LNCaP clone FGC (cell line): Measurements from ENCODE around the gene LIPG.

Experiments
- DNase-seq: peaks from one replicate; pipeline ENCODE4 v3.0.0-alpha.2; 2011; ENCODE audit warnings: low read depth
- H3K4me3 ChIP-seq: 2 replicates; pipeline ENCODE4 v1.5.1; 2011; ENCODE audit warnings: mild to moderate bottlenecking, low read depth, low read length, control low read depth
- TF ChIP-seq, protein P1 (sequence below): IDR thresholded peaks from 2 replicates; pipeline ENCODE4 v1.5.1; 2012; ENCODE audit warnings: mild to moderate bottlenecking; ENCODE audit not compliant: control insufficient read depth, insufficient read depth; ENCODE audit errors: extremely low read depth

Gene LIPG

DNA sequence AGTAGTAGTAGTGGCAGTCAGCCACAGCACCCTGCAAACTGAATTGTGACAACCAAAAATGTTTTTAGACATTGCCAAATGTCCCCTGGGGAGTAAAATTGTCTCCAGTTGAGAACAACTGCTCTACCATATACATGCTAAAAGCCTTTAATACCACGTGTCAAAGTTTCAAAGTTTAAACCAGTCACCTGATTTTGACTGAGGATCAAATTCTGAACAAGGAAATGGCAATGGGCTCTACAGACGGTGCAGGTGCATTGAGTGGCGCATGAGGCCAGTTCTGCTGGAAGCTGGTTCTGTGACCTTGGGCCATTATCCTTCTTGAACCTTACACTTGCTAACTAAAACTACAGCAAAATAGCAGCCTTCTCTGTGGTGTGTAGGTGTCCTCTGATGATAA lies 85.0 kb downstream of the LIPG start:
- TF ChIP-seq, protein P1, sequence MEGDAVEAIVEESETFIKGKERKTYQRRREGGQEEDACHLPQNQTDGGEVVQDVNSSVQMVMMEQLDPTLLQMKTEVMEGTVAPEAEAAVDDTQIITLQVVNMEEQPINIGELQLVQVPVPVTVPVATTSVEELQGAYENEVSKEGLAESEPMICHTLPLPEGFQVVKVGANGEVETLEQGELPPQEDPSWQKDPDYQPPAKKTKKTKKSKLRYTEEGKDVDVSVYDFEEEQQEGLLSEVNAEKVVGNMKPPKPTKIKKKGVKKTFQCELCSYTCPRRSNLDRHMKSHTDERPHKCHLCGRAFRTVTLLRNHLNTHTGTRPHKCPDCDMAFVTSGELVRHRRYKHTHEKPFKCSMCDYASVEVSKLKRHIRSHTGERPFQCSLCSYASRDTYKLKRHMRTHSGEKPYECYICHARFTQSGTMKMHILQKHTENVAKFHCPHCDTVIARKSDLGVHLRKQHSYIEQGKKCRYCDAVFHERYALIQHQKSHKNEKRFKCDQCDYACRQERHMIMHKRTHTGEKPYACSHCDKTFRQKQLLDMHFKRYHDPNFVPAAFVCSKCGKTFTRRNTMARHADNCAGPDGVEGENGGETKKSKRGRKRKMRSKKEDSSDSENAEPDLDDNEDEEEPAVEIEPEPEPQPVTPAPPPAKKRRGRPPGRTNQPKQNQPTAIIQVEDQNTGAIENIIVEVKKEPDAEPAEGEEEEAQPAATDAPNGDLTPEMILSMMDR, result no peak
- H3K4me3 ChIP-seq, result no peak overlapping the region
- DNase-seq, result no peak

GRCh38 chr18:49647496-49648168 lies 85.8 kb downstream of the LIPG start:
- TF ChIP-seq, protein P1, result no peak
- no peak for DNase-seq
- no peak overlapping the region for H3K4me3 ChIP-seq

DNA sequence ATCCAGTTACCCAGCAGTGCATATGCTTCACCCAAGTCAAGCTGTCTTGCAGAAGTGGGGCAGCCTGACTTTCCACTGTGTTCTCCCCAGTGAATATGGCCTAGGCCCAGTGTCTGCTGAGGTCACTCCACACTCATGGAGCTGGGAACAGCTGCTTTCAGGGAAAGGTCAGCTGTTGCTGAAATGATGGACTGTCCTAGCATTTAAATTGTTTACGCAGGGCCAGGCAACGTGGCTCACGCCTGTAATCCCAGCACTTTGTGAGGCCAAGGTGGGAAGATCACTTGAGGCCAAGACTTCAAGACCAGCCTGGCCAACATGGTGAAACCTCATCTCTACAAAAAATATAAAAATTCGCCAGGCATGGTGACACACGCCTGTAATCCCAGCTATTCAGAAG lies 86.5 kb downstream of the LIPG start:
- DNase-seq, result no peak
- H3K4me3 ChIP-seq, result no peak overlapping the region
- TF ChIP-seq, protein P1, result no peak
